ENCODE data around the gene ACKR4. TPM values are rescaled to one million over a fixed set of nuclear protein-coding genes. Genes with fewer than 3 reads are reported as not detected.
"Not testable (repeated sequence)": the region's sequence is repeated elsewhere in the genome, so short reads cannot be mapped to it uniquely, and the experiment has no call there.

ACKR4 gene
- polyA plus RNA-seq, 1 of the 3 experiments (the other 2 are of a cell fraction): 0.10 TPM

GRCh38 chr3:132638706-132639105 is 41.6 kb downstream of the ACKR4 start:
- no peak overlapping the region for H3K4me2 ChIP-seq
- CTCF ChIA-PET: interaction anchor here (0.6 to 6.8 kb wide), 7 partner anchors 9 to 287 kb away, joined by 3 to 121 read pairs (median 3); no protein-coding TSS in a partner anchor
- H3K4me1 ChIP-seq (ENCODE audit: control insufficient read depth in 1 of 2, insufficient read depth in 2 of 2, low read depth in 1 of 2, low read length in 1 of 2): peaks cover 0 to 14% of the 10 kb centered on the region in 2 experiments; a peak in 3 of 4 replicates
- no peaks in the 10 kb centered on the region for H3K9me2 ChIP-seq
- no peak overlapping the region for H2AFZ ChIP-seq (ENCODE audit: low read depth)
- DNase-seq: no peak
- H3K4me3 ChIP-seq (ENCODE audit: low read depth in 2 of 2, low read length in 1 of 2): no peak overlapping the region
- H3K36me3 ChIP-seq (replicated peaks in 1 of 2; ENCODE audit: control insufficient read depth in 1 of 2, insufficient read depth in 2 of 2, low read length in 1 of 2): peaks cover 14 to 32% of the 10 kb centered on the region in 2 experiments
- H3K27ac ChIP-seq (ENCODE audit: low read depth in 2 of 2, low read length in 1 of 2): no peak overlapping the region; a peak in 1 of 4 replicates
- POLR2A ChIA-PET: no interaction called here
- no peaks in the 10 kb centered on the region for H3K79me2 ChIP-seq (ENCODE audit: insufficient read depth)
- H3K27me3 ChIP-seq (ENCODE audit: insufficient read depth): no peaks in the 10 kb centered on the region
- no peaks in the 10 kb centered on the region for H3K9me3 ChIP-seq
- TF ChIP-seq USF2 (IDR thresholded peaks at IDR 0.05; ENCODE audit: borderline replicate concordance, low read depth, low read length) (no peak), POLR2AphosphoS5 (IDR thresholded peaks at IDR 0.05; ENCODE audit: low read depth, low read length) (no peak), NRF1 (IDR thresholded peaks at IDR 0.05; ENCODE audit: low read depth, low read length) (no peak), EP300 (IDR thresholded peaks at IDR 0.05; ENCODE audit: borderline replicate concordance in 1 of 2, low read depth in 1 of 2, low read length in 1 of 2) (no peak), FOXJ3 (CRISPR knock-in tag; IDR thresholded peaks at IDR 0.05) (no peak), GATA2 (CRISPR knock-in tag; IDR thresholded peaks at IDR 0.05) (no peak), RCOR1 (IDR thresholded peaks at IDR 0.05; ENCODE audit: low read length) (no peak), FOXM1 (IDR thresholded peaks at IDR 0.05; ENCODE audit: low read depth) (no peak), RXRA (IDR thresholded peaks at IDR 0.05; ENCODE audit: borderline replicate concordance, low read depth) (no peak), YY1 (IDR thresholded peaks at IDR 0.05; ENCODE audit: low read depth) (no peak), TCF12 (IDR thresholded peaks at IDR 0.05) (no peak), CTCF (IDR thresholded peaks at IDR 0.05) (no peak), RAD21 (IDR thresholded peaks at IDR 0.05; ENCODE audit: low read length) (no peak), IRF3 (IDR thresholded peaks at IDR 0.05; ENCODE audit: low read depth, low read length) (no peak)
- H3F3A ChIP-seq (replicated peaks; ENCODE audit: insufficient read depth): no peaks in the 10 kb centered on the region
- no peak overlapping the region for H3K9ac ChIP-seq
- H4K20me1 ChIP-seq (ENCODE audit: insufficient read depth): no peaks in the 10 kb centered on the region

GRCh38 chr3:132641427-132641826 is 44.4 kb downstream of the ACKR4 start:
- H3K4me3 ChIP-seq (ENCODE audit: low read depth in 2 of 2, low read length in 1 of 2); POLR2A ChIA-PET; H4K20me1 ChIP-seq (ENCODE audit: insufficient read depth); DNase-seq; H3F3A ChIP-seq (replicated peaks; ENCODE audit: insufficient read depth); H3K9me2 ChIP-seq; H2AFZ ChIP-seq (ENCODE audit: low read depth); H3K4me2 ChIP-seq; H3K9ac ChIP-seq; H3K27ac ChIP-seq (ENCODE audit: low read depth in 2 of 2, low read length in 1 of 2); H3K27me3 ChIP-seq (ENCODE audit: insufficient read depth); H3K9me3 ChIP-seq; H3K79me2 ChIP-seq (ENCODE audit: insufficient read depth): not testable (repeated sequence)
- Histone ChIP-seq H3K36me3 (replicated peaks in 1 of 2; ENCODE audit: control insufficient read depth in 1 of 2, insufficient read depth in 2 of 2, low read length in 1 of 2) (peaks cover 12 to 25% of the 10 kb centered on the region in 2 experiments), H3K4me1 (ENCODE audit: control insufficient read depth in 1 of 2, insufficient read depth in 2 of 2, low read depth in 1 of 2, low read length in 1 of 2) (peaks cover 0 to 14% of the 10 kb centered on the region in 2 experiments; a peak in 3 of 4 replicates)
- WGBS (ENCODE audit: low lambda C conversion rate): 94% methylated on average over 2 of the region's 2 CpGs
- CTCF ChIA-PET: interaction anchor here (0.8 to 6.8 kb wide), 23 partner anchors 10 to 299 kb away, joined by 3 to 121 read pairs (median 5); no protein-coding TSS in a partner anchor
